Measurements from ENCODE around the gene ATF5. TPM values are rescaled to one million over a fixed set of nuclear protein-coding genes. Genes with fewer than 3 reads are reported as not detected.

ATF5 gene
- total RNA-seq, 3 donors from 2014 or later, result 10.7 to 25.0 (median 16.1) TPM

DNA sequence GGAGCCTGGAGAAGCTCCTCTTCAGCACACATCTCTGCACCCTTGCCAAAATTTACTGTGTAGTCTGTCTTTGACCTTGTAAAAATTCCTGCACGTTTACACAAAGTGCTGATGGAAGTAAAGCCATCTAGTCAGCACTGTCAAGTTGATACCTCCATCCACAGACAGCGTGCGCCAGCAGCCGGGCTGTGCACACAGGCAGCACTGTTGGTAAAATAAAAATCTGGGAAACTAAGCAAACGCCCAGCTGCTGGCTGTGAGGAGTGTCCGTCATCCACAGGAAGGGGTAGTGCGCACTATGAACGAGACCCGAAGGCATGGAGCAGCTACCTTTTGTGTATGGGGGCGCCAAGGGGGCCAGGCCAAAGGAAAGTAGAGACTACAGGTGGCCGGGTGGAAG, 49.3 kb downstream of the ATF5 start:
- no peak for TF ChIP-seq CTCF (IDR thresholded peaks at IDR 0.05)

GRCh38 chr19:49981603-49982593, 52.9 kb downstream of the ATF5 start:
- ATAC-seq, result no peak
- DNase-seq, result no peak
- Histone ChIP-seq H3K4me3 (no peak overlapping the region), H3K9me3 (no peaks in the 10 kb centered on the region), H3K4me1 (ENCODE audit: low read depth) (no peaks in the 10 kb centered on the region), H3K36me3 (ENCODE audit: low read depth) (no peaks in the 10 kb centered on the region)
- intact Hi-C loops (cut with DNase I, micrococcal nuclease), result loop anchor here (5.0 to 10.0 kb wide), 2 partner anchors 45 to 47 kb away; no protein-coding TSS in a partner anchor
- TF ChIP-seq CTCF (IDR thresholded peaks at IDR 0.05), result no peak

More for the DNA sequence above, 49.3 kb downstream of the ATF5 start:
- peak in 1 of 3 donors; percentile 11 for DNase-seq
- Histone ChIP-seq H3K4me3 (no peak overlapping the region), H3K9me3 (no peaks in the 10 kb centered on the region), H3K36me3 (ENCODE audit: low read depth) (no peaks in the 10 kb centered on the region), H3K4me1 (ENCODE audit: low read depth) (no peaks in the 10 kb centered on the region)
- no peak for ATAC-seq
- intact Hi-C loops (cut with DNase I, micrococcal nuclease), result no loop called here

Small RNA genes lying within 50 kb of the gene (microRNA-seq; reads per million reads assigned to microRNA genes)
- gene MIR4750, result not detected

Other genes with a start within 250 kb of the ATF5 start
- 1 to 10 TPM in 2 of 3 donors, under 1 TPM in 1; 0.69 to 1.3 (median 1.2) TPM for gene ADM5, start 239.6 kb upstream of the ATF5 start, total RNA-seq
- gene CPT1C, start 238.1 kb upstream of the ATF5 start, total RNA-seq, result 1 to 10 TPM; 1.9 to 7.6 (median 2.2) TPM
- gene TSKS, start 165.9 kb upstream of the ATF5 start, total RNA-seq, result under 1 TPM in 1 of 3 donors, not detected in 2; 0.35 TPM
- 10 to 100 TPM; 73.6 to 84.8 (median 82.5) TPM for gene AP2A1, start 162.2 kb upstream of the ATF5 start, total RNA-seq
- 10 to 100 TPM in 2 of 3 donors, 1 to 10 TPM in 1; 6.6 to 21.0 (median 11.9) TPM for gene FUZ, start 115.9 kb upstream of the ATF5 start, total RNA-seq
- 10 to 100 TPM; 54.7 to 57.4 (median 55.2) TPM for gene MED25, start 110.9 kb upstream of the ATF5 start, total RNA-seq
- gene PTOV1, start 78.0 kb upstream of the ATF5 start, total RNA-seq, result 100 to 1,000 TPM in 2 of 3 donors, 10 to 100 TPM in 1; 92.8 to 171 (median 107) TPM
- gene PNKP, start 61.6 kb upstream of the ATF5 start, total RNA-seq, result 100 to 1,000 TPM in 2 of 3 donors, 10 to 100 TPM in 1; 84.3 to 114 (median 111) TPM
- 10 to 100 TPM; 38.8 to 44.0 (median 42.3) TPM for gene AKT1S1, start 51.9 kb upstream of the ATF5 start, total RNA-seq
- 10 to 100 TPM; 33.7 to 55.7 (median 45.1) TPM for gene TBC1D17, start 51.5 kb upstream of the ATF5 start, total RNA-seq
- gene IL4I1, start 32.3 kb upstream of the ATF5 start, total RNA-seq, result 1 to 10 TPM; 1.2 to 1.7 (median 1.6) TPM
- 10 to 100 TPM; 34.1 to 41.0 (median 40.9) TPM for gene NUP62, start 299 bp downstream of the ATF5 start, total RNA-seq
- 1 to 10 TPM in 2 of 3 donors, under 1 TPM in 1; 0.49 to 2.0 (median 1.1) TPM for gene SIGLEC11, start 32.0 kb downstream of the ATF5 start, total RNA-seq
- gene VRK3, start 96.2 kb downstream of the ATF5 start, total RNA-seq, result 10 to 100 TPM; 53.8 to 72.9 (median 62.7) TPM
- gene ZNF473, start 96.8 kb downstream of the ATF5 start, total RNA-seq, result 1 to 10 TPM; 5.2 to 9.2 (median 6.0) TPM
- gene IZUMO2, start 234.1 kb downstream of the ATF5 start, total RNA-seq, result not detected

Measured in mucosa of descending colon (tissue), 3 donors.